Muscle of back (tissue), 10 donors: ENCODE measurements around the gene CLBA1. TPM values are rescaled to one million over a fixed set of nuclear protein-coding genes. Genes with fewer than 3 reads are reported as not detected.

ENCODE experiments used
- polyA plus RNA-seq, 10 donors: library from polyadenylated mRNA; unstranded; fragments of 120-200 nt; gene quantifications; one replicate each; pipeline ENCODE4 v1.2.1, GENCODE V29; 2013; ENCODE audit not compliant: insufficient read length in 10 of 10

The CLBA1 gene
- polyA plus RNA-seq, 10 donors, result 2.6 to 6.7 (median 4.4) TPM

Other genes starting within 250 kb of the CLBA1 start
- gene SIVA1, start 232.6 kb upstream of the CLBA1 start, polyA plus RNA-seq, result 10 to 100 TPM; 48.4 to 90.0 (median 70.7) TPM
- 100 to 1,000 TPM; 136 to 198 (median 172) TPM for gene AKT1, start 190.0 kb upstream of the CLBA1 start, polyA plus RNA-seq
- gene ZBTB42, start 184.7 kb upstream of the CLBA1 start, polyA plus RNA-seq, result 1 to 10 TPM; 4.0 to 7.4 (median 6.2) TPM
- gene CEP170B, start 120.5 kb upstream of the CLBA1 start, polyA plus RNA-seq, result 1 to 10 TPM; 1.1 to 5.4 (median 2.5) TPM
- gene PLD4, start 60.9 kb upstream of the CLBA1 start, polyA plus RNA-seq, result 1 to 10 TPM; 3.6 to 8.7 (median 4.8) TPM
- gene AHNAK2, start 7.4 kb upstream of the CLBA1 start, polyA plus RNA-seq, result 10 to 100 TPM in 9 of 10 donors, 1 to 10 TPM in 1; 4.1 to 22.2 (median 16.0) TPM
- 10 to 100 TPM; 11.0 to 29.9 (median 16.7) TPM for gene CDCA4, start 35.3 kb downstream of the CLBA1 start, polyA plus RNA-seq
- 1 to 10 TPM in 3 of 10 donors, under 1 TPM in 7; 0.59 to 1.0 (median 0.88) TPM for gene GPR132, start 79.6 kb downstream of the CLBA1 start, polyA plus RNA-seq
- 10 to 100 TPM; 21.8 to 51.2 (median 35.0) TPM for gene JAG2, start 183.0 kb downstream of the CLBA1 start, polyA plus RNA-seq
- 10 to 100 TPM in 8 of 10 donors, 1 to 10 TPM in 2; 7.3 to 19.6 (median 13.8) TPM for gene NUDT14, start 195.5 kb downstream of the CLBA1 start, polyA plus RNA-seq